HG03558 (cell line): Measurements from ENCODE around the gene PGM5.

Experiments used
- ATAC-seq: cut with Tn5 transposase; IDR thresholded peaks from one replicate; pipeline ENCODE4 v1.9.1; 2021; ENCODE audit warnings: moderate number of reproducible peaks; ENCODE audit not compliant: unreplicated experiment; ENCODE audit errors: extremely low read depth

PGM5 gene

DNA sequence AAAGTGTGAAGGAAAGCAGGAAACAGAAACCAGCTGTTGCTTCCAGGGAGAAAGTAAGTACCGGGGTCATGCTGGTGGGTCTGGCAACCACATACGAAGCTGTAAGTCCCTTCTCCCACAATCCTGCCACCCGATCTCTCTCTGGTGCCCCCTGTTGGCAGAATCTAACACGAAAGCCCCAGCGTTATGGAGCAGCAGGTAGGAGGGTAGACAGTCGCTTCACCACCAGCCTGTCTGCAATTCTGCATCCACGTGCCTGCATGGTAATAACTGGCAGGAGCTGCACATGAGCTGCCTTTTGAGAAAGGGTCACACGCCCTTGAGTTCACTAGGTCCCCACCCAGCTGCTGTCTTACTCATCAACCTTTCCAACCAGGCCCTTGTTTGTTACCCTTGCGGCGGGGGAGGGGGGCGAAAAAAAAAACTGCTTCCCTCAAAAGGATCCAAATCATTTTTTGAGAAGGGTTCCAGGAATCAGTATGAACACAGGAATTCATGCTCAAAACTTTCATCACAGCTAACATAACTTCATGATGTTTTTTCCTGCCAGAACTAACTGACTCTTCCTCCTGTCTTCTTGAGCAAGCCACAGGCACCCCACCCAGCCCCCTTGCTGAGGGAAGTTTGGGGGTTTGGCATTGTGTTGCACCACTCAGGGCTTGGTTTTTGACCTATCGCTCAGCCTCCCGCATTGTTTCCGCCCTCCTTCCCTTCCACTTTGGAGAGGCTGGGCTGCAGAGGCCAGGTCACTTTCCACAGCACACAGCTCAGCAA, 203.8 kb downstream of the PGM5 start:
- no peak for ATAC-seq

DNA sequence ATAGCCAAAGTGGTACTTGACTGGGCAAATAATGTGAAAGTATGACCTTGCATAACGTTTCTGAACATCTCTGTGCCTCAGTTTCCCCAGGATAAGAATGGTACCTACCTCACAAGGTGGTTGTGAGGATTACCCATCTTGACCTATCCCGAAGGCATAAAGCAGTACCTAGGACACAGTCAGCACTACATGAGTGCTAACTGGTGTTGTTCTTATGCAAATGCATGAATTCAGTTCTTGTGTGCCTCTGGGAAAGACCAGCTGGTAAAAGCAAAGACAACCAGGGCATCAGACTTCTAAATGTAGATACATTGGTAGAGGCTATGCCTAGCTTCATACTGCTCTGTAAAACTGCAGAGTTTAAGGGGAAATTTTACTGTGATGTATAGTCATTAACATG, 206.1 kb downstream of the PGM5 start:
- no peak for ATAC-seq

DNA sequence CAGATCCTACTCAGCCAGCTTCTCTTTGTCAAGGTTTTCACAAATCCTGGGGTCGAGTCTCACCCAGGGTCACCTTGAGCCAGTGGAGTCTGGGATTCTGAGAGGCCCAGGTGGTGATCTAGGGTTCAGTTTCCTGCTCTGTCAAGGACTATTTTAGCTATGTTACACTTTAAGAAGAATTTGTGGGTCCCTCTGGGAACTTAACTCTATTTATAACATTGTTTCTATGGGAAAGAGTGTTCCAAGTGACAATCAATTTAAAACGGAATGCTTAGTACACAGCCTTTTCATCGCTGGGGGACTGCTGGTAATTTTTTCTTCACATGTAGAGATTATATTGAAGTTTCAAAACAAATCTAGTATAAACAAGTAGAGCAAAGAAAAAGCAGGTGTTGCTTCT, 211.2 kb downstream of the PGM5 start:
- ATAC-seq, result no peak

DNA sequence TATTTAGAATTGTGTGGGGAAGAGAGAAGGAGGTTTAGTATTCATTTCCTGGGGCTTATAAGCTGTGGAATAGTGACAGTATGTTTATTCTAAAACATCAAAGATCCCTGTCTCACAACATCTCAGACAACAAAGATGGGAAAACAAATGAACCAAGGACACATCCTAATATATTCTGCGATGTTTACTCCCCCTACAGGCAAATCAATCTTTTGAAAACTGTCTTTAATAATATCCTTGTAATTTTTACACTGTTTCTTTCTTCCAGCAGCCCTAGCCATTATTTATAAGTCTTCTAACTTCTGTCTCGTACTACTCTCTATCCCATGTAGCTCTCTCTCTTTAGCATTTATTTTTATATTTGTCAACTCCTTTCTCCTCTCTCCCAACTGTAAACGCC, 217.7 kb downstream of the PGM5 start:
- ATAC-seq, result no peak

GRCh38 chr9:68575817-68576216, 219.4 kb downstream of the PGM5 start:
- no peak for ATAC-seq

DNA sequence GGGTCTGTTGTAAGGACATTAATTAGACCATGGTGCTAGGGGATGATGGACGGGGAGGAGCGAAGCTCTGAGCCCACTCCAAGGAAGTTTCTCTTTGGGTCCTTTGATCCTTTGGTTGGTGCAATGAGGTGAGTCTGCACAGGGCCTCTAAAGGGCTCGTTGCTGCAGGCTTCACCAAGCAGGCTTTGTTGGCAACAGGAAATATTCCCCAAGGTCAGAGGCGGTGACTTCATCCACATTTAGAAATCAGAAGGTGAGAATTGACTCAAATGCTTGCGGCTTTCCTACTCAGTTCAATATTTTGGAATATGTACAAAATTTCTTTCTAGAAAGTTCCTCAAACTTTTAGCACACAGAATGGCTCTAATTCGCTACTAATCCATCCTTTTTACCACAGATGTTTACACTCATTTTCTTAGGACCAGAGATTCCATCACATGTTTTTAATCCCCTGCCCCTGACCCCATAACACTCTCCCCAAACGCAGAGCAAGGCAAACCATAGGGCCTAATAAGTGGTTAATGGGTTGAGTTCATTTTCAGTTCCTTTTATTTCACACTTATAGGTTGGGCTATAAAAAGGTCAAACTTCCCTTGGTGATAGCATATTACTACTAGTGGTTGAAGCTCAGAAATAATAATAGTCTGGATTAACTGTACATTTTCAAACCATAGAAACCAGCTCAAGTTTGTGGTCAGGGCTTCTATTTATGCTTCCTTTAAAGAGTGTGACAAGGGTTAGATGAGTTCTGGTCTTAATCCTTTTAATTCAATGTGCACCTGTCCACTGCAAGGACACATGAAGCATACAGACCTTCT, 221.6 kb downstream of the PGM5 start:
- peak; percentile 59 for ATAC-seq
